ENCODE measurements around the gene ICAM4.

- TF ChIP-seq POLR2AphosphoS5 (IDR thresholded peaks at IDR 0.05): no peak
- TF ChIP-seq CTCF (IDR thresholded peaks at IDR 0.05): no peak
These were observed 31.2 kb downstream of the ICAM4 start for GRCh38 chr19:10317857-10318462.
